HEK293 (cell line): ENCODE results near the gene SMYD1.

Experiments
- CTCF ChIA-PET: fragments of 350-600 bp; formaldehyde crosslinking; extraction: SDS; loops from one replicate; lab custom pipeline; 2021; ENCODE audit warnings: antibody characterized with exemption; lab: Yijun Ruan, JAX
- POLR2A ChIA-PET: fragments of 300-600 bp; formaldehyde crosslinking; extraction: SDS; loops from one replicate; lab custom pipeline; 2020; ENCODE audit warnings: antibody characterized with exemption, inconsistent platforms; lab: Yijun Ruan, JAX
- H3K27ac ChIP-seq: fragments of 200-500 bp; sonication (Bioruptor generic); 2 replicates; pipeline ENCODE4 v1.5.1; 2014; ENCODE audit warnings: low read depth, low read length, control low read depth, inconsistent platforms; ENCODE audit errors: extremely low read depth
- H3K36me3 ChIP-seq, 2 experiments: fragments of 200-500 bp in 1 of 2; sonication (Bioruptor generic) in 1 of 2; 1 replicate in 1 of 2; 2 replicates in 1 of 2; pipeline ENCODE4 v1.5.1; 2014 to 2017; ENCODE audit warnings: inconsistent platforms in 2 of 2, low read length in 2 of 2; ENCODE audit not compliant: control insufficient read depth in 2 of 2, insufficient read depth in 1 of 2
- H3K4me1 ChIP-seq: fragments of 200-500 bp; sonication (Bioruptor generic); 2 replicates; pipeline ENCODE4 v1.5.1; 2014; ENCODE audit warnings: mild to moderate bottlenecking, low read length, inconsistent platforms; ENCODE audit not compliant: control insufficient read depth, insufficient read depth
- H3K4me3 ChIP-seq: 2 replicates; pipeline ENCODE4 v1.5.1; 2011; ENCODE audit warnings: low read depth, mild to moderate bottlenecking, control low read depth, low read length, moderate library complexity
- H3K9me3 ChIP-seq: fragments of 200-500 bp; sonication (Bioruptor generic); 2 replicates; pipeline ENCODE4 v1.5.1; 2014; ENCODE audit warnings: low read depth, low read length, inconsistent platforms; ENCODE audit not compliant: control insufficient read depth, insufficient read depth
- AEBP2 ChIP-seq: fragments of 450-650 bp; formaldehyde crosslinking; IDR thresholded peaks from 2 replicates; pipeline ENCODE4 v1.5.1; 2016; ENCODE audit warnings: missing biosample characterization, missing genetic modification characterization, borderline replicate concordance
- BCL11A ChIP-seq: fragments of 450-650 bp; formaldehyde crosslinking; IDR thresholded peaks from 2 replicates; pipeline ENCODE4 v1.5.1; 2016; ENCODE audit warnings: low read depth, missing biosample characterization, missing genetic modification characterization
- GFI1B ChIP-seq: fragments of 450-650 bp; formaldehyde crosslinking; IDR thresholded peaks from 2 replicates; pipeline ENCODE4 v1.5.1; 2016; ENCODE audit warnings: missing biosample characterization, missing genetic modification characterization
- GLIS1 ChIP-seq: fragments of 450-650 bp; formaldehyde crosslinking; IDR thresholded peaks from 2 replicates; pipeline ENCODE4 v1.5.1; 2016; ENCODE audit warnings: missing biosample characterization, missing genetic modification characterization
- GLIS2 ChIP-seq: fragments of 450-650 bp; formaldehyde crosslinking; IDR thresholded peaks from 2 replicates; pipeline ENCODE4 v1.5.1; 2016; ENCODE audit warnings: missing biosample characterization, missing genetic modification characterization
- PATZ1 ChIP-seq: fragments of 450-650 bp; formaldehyde crosslinking; IDR thresholded peaks from 2 replicates; pipeline ENCODE4 v1.5.1; 2016; ENCODE audit warnings: missing biosample characterization, missing genetic modification characterization
- SCRT2 ChIP-seq: fragments of 450-650 bp; formaldehyde crosslinking; IDR thresholded peaks from 2 replicates; pipeline ENCODE4 v1.5.1; 2016; ENCODE audit warnings: missing biosample characterization, missing genetic modification characterization
- SETDB1 ChIP-seq: IDR thresholded peaks from one replicate; pipeline ENCODE4 v1.6.1; 2017; ENCODE audit warnings: mild to moderate bottlenecking, low read length, moderate library complexity, mixed read lengths; ENCODE audit not compliant: insufficient read length
- TRIM28 ChIP-seq: IDR thresholded peaks from 2 replicates; pipeline ENCODE4 v1.6.1; 2011; ENCODE audit warnings: low read length, control low read depth, borderline replicate concordance
- ZEB2 ChIP-seq: fragments of 450-650 bp; formaldehyde crosslinking; IDR thresholded peaks from 2 replicates; pipeline ENCODE4 v1.5.1; 2016; ENCODE audit warnings: missing biosample characterization, missing genetic modification characterization
- ZFP41 ChIP-seq: fragments of 450-650 bp; formaldehyde crosslinking; IDR thresholded peaks from 2 replicates; pipeline ENCODE4 v1.5.1; 2016; ENCODE audit warnings: missing biosample characterization, missing genetic modification characterization, borderline replicate concordance
- ZFP69B ChIP-seq: fragments of 450-650 bp; formaldehyde crosslinking; IDR thresholded peaks from 2 replicates; pipeline ENCODE4 v1.5.1; 2016; ENCODE audit warnings: missing biosample characterization, missing genetic modification characterization
- ZNF146 ChIP-seq: fragments of 450-650 bp; formaldehyde crosslinking; IDR thresholded peaks from 2 replicates; pipeline ENCODE4 v1.5.1; 2016; ENCODE audit warnings: missing biosample characterization, missing genetic modification characterization
- ZNF26 ChIP-seq: fragments of 450-650 bp; formaldehyde crosslinking; IDR thresholded peaks from 2 replicates; pipeline ENCODE4 v1.5.1; 2016; ENCODE audit warnings: missing biosample characterization, missing genetic modification characterization
- ZNF37A ChIP-seq: fragments of 450-650 bp; IDR thresholded peaks from 2 replicates; pipeline ENCODE4 v1.5.1; 2018; ENCODE audit warnings: missing biosample characterization, missing genetic modification characterization
- ZNF404 ChIP-seq: fragments of 450-650 bp; formaldehyde crosslinking; IDR thresholded peaks from 2 replicates; pipeline ENCODE4 v1.5.1; 2017; ENCODE audit warnings: missing biosample characterization, missing genetic modification characterization
- ZNF473 ChIP-seq: fragments of 450-650 bp; formaldehyde crosslinking; IDR thresholded peaks from 2 replicates; pipeline ENCODE4 v1.5.1; 2017; ENCODE audit warnings: missing biosample characterization, missing genetic modification characterization
- ZNF530 ChIP-seq: fragments of 450-650 bp; formaldehyde crosslinking; IDR thresholded peaks from 2 replicates; pipeline ENCODE4 v1.5.1; 2016; ENCODE audit warnings: low read depth, missing biosample characterization, missing genetic modification characterization
- ZNF623 ChIP-seq: fragments of 450-650 bp; formaldehyde crosslinking; IDR thresholded peaks from 2 replicates; pipeline ENCODE4 v1.5.1; 2016; ENCODE audit warnings: missing biosample characterization, missing genetic modification characterization
- ZNF624 ChIP-seq: fragments of 450-650 bp; formaldehyde crosslinking; IDR thresholded peaks from 2 replicates; pipeline ENCODE4 v1.5.1; 2017; ENCODE audit warnings: missing biosample characterization, missing genetic modification characterization
- ZNF792 ChIP-seq: fragments of 450-650 bp; formaldehyde crosslinking; IDR thresholded peaks from 2 replicates; pipeline ENCODE4 v1.5.1; 2016; ENCODE audit warnings: missing biosample characterization, missing genetic modification characterization
- ZNF830 ChIP-seq: fragments of 450-650 bp; IDR thresholded peaks from 2 replicates; pipeline ENCODE4 v1.5.0; 2018; ENCODE audit warnings: missing biosample characterization, missing genetic modification characterization, low read depth, mild to moderate bottlenecking, moderate library complexity
- ZNF837 ChIP-seq: fragments of 450-650 bp; formaldehyde crosslinking; IDR thresholded peaks from 2 replicates; pipeline ENCODE4 v1.5.1; 2016; ENCODE audit warnings: missing biosample characterization, missing genetic modification characterization
- ZNF843 ChIP-seq: fragments of 450-650 bp; formaldehyde crosslinking; IDR thresholded peaks from 2 replicates; pipeline ENCODE4 v1.5.1; 2016; ENCODE audit warnings: missing biosample characterization, missing genetic modification characterization

The SMYD1 gene

GRCh38 chr2:88126772-88127637 is 59.4 kb downstream of the SMYD1 start (continued):
- TF ChIP-seq PATZ1 (tag by site-specific recombination) = no peak

GRCh38 chr2:88127638-88127887 is 59.9 kb downstream of the SMYD1 start:
- POLR2A ChIA-PET = no interaction called here
- TF ChIP-seq ZNF792 (tag by site-specific recombination) (no peak), ZNF623 (tag by site-specific recombination) (no peak)

GRCh38 chr2:88127888-88128653 is 60.4 kb downstream of the SMYD1 start, which contains the start of gene FABP1:
Gene FABP1 (minus strand): TSS chr2:88128062. CDS start chr2:88128017, 45 bp downstream.
- H3K36me3 ChIP-seq = no peaks in the 10 kb centered on the region
- ChIA-PET CTCF (interaction anchor here (1.1 kb wide), 1 partner anchor 68 kb away, joined by 4 read pairs; no protein-coding TSS in a partner anchor), POLR2A (no interaction called here)
- no peak within 1 kb of the TSS for H3K27ac ChIP-seq
- TF ChIP-seq ZFP41 = no peak
- no peak for TF ChIP-seq ZFP69B (tag by site-specific recombination)
- TF ChIP-seq ZNF624 = no peak
- TF ChIP-seq GLIS1 = no peak
- no peak for TF ChIP-seq ZNF830 (tag by site-specific recombination)
- TF ChIP-seq ZNF473 (tag by site-specific recombination) = no peak
- no peak for TF ChIP-seq SCRT2 (tag by site-specific recombination)
- no peak for TF ChIP-seq ZNF404
- no peak for TF ChIP-seq AEBP2 (tag by site-specific recombination)
- no peak for TF ChIP-seq SETDB1
- no peak for TF ChIP-seq GFI1B (tag by site-specific recombination)
- H3K4me1 ChIP-seq = peaks cover 2% of the 10 kb centered on the region; the same call in 1 of the 2 replicates
- no peak within 1 kb of the TSS for H3K4me3 ChIP-seq
- no peaks in the 10 kb centered on the region for H3K9me3 ChIP-seq

More at GRCh38 chr2:88127638-88127887, 59.9 kb downstream of the SMYD1 start:
- no peaks in the 10 kb centered on the region for H3K9me3 ChIP-seq
- CTCF ChIA-PET = interaction anchor here (1.1 kb wide), 1 partner anchor 67 kb away, joined by 4 read pairs; no protein-coding TSS in a partner anchor
- no peaks in the 10 kb centered on the region for H3K36me3 ChIP-seq
- H3K27ac ChIP-seq = no peak overlapping the region
- H3K4me1 ChIP-seq = peaks cover 2% of the 10 kb centered on the region; the same call in 1 of the 2 replicates
- H3K4me3 ChIP-seq = no peak overlapping the region

GRCh38 chr2:88128654-88129312 is 61.2 kb downstream of the SMYD1 start:
- CTCF ChIA-PET = no interaction called here
- POLR2A ChIA-PET = no interaction called here

More at GRCh38 chr2:88128654-88129312, 61.2 kb downstream of the SMYD1 start:
- TF ChIP-seq ZEB2 (no peak), ZNF530 (tag by site-specific recombination) (no peak), ZNF623 (tag by site-specific recombination) (no peak), SCRT2 (tag by site-specific recombination) (no peak), ZNF37A (tag by site-specific recombination) (no peak), BCL11A (no peak), ZNF837 (tag by site-specific recombination) (no peak), ZNF146 (tag by site-specific recombination) (no peak), ZNF26 (tag by site-specific recombination) (no peak), SETDB1 (no peak), TRIM28 (no peak), ZNF624 (no peak), ZNF843 (tag by site-specific recombination) (no peak), GLIS2 (tag by site-specific recombination) (no peak)
- TF ChIP-seq, all 188 proteins: peak for 0
- peaks cover 2% of the 10 kb centered on the region; the same call in 1 of the 2 replicates for H3K4me1 ChIP-seq
- H3K9me3 ChIP-seq = no peaks in the 10 kb centered on the region
- H3K4me3 ChIP-seq = no peak overlapping the region
- no peaks in the 10 kb centered on the region for H3K36me3 ChIP-seq
- H3K27ac ChIP-seq = no peak overlapping the region
